ENCODE measurements around the gene NPHS2. TPM values are rescaled to one million over a fixed set of nuclear protein-coding genes. Genes with fewer than 3 reads are reported as not detected.

Gene NPHS2
- polyA plus RNA-seq, 1 donor (not counting 4 experiments of a cell fraction or from before 2014, with no cell fraction given) = not detected

GRCh38 chr1:179548666-179549367 is 26.9 kb downstream of the NPHS2 start:
- FAIRE-seq = no peak
- Histone ChIP-seq H3K79me2 (ENCODE audit: control insufficient read depth, insufficient read depth, low read length) (no peaks in the 10 kb centered on the region), H3K36me3 (ENCODE audit: control insufficient read depth in 2 of 2, extremely low read depth in 1 of 2, insufficient read depth in 2 of 2, low read length in 2 of 2) (no peaks in the 10 kb centered on the region), H3K9me3 (ENCODE audit: control insufficient read depth, low read depth, low read length) (no peaks in the 10 kb centered on the region), H3K27me3 (ENCODE audit: control insufficient read depth, extremely low read depth, insufficient read depth, low read length) (no peaks in the 10 kb centered on the region), H4K20me1 (ENCODE audit: control insufficient read depth, extremely low read depth, insufficient read depth, low read length) (no peaks in the 10 kb centered on the region), H3K4me3 (ENCODE audit: control insufficient read depth in 2 of 3, extremely low read depth in 1 of 3, insufficient read depth in 2 of 3, low read depth in 1 of 3, low read length in 3 of 3) (no peak overlapping the region), H3K4me1 (ENCODE audit: control insufficient read depth, extremely low read depth, insufficient read depth, low read length) (peaks cover 5% of the 10 kb centered on the region), H3K27ac (ENCODE audit: control insufficient read depth, insufficient read depth, low read length) (no peak overlapping the region), H3K9ac (ENCODE audit: control insufficient read depth, extremely low read depth, insufficient read depth, low read length) (no peak overlapping the region), H3K9me1 (ENCODE audit: control insufficient read depth, extremely low read depth, insufficient read depth, low read length) (no peaks in the 10 kb centered on the region), H3K4me2 (ENCODE audit: control insufficient read depth, extremely low read depth, insufficient read depth, low read depth, low read length) (no peak overlapping the region), H2AFZ (ENCODE audit: control insufficient read depth, low read length) (no peak overlapping the region)
- dilution Hi-C loops (cut with MboI; ENCODE audit: extremely low pct_ligation_motif_present, low sequenced_read_pairs) = no loop called here
- TF ChIP-seq CTCF (optimal IDR thresholded peaks at IDR 0.05 in 1 of 3, IDR thresholded peaks at IDR 0.05 in 1 of 3, conservative IDR thresholded peaks at IDR 0.05 in 1 of 3; ENCODE audit: extremely low read depth in 1 of 3, insufficient read depth in 2 of 3, low read length in 3 of 3) (no peak), EZH2 (IDR thresholded peaks at IDR 0.05; ENCODE audit: low read length) (no peak)
- no peak for DNase-seq (ENCODE audit: low read depth, low spot score)

DNA sequence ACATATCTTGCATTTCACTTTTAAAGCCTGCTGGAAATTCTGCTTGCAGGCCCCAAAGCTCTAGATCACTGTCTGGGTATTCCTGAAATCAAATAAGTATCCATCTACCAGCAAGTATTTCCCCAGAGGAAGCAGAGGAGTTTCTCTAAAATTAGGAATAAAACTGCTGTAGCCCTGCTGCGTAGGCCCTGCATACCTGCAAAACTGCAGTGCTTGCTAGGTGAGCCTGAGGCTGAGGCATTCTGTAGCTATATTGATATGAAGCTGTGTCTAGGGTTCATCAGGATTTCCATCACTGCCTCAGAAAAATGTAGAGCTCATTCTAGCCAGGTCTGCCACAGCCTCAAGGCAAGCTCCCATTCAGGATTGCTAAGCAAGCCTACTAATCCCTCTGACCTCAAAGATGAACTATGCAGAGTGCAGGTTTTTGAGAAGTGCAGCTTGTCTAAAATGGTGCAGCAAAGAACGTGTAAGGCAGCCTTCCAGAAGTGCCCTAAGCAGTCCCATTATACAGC is 28.7 kb downstream of the NPHS2 start:
- TF ChIP-seq EZH2 (IDR thresholded peaks at IDR 0.05; ENCODE audit: low read length) = no peak
- dilution Hi-C loops (cut with MboI; ENCODE audit: extremely low pct_ligation_motif_present, low sequenced_read_pairs) = no loop called here
- Histone ChIP-seq H4K20me1 (ENCODE audit: control insufficient read depth, extremely low read depth, insufficient read depth, low read length) (no peaks in the 10 kb centered on the region), H3K27me3 (ENCODE audit: control insufficient read depth, extremely low read depth, insufficient read depth, low read length) (no peaks in the 10 kb centered on the region), H3K79me2 (ENCODE audit: control insufficient read depth, insufficient read depth, low read length) (no peaks in the 10 kb centered on the region), H3K9me3 (ENCODE audit: control insufficient read depth, low read depth, low read length) (no peaks in the 10 kb centered on the region), H3K9me1 (ENCODE audit: control insufficient read depth, extremely low read depth, insufficient read depth, low read length) (no peaks in the 10 kb centered on the region), H3K36me3 (ENCODE audit: control insufficient read depth in 2 of 2, extremely low read depth in 1 of 2, insufficient read depth in 2 of 2, low read length in 2 of 2) (no peaks in the 10 kb centered on the region), H2AFZ (ENCODE audit: control insufficient read depth, low read length) (no peak overlapping the region), H3K4me3 (ENCODE audit: control insufficient read depth in 2 of 3, extremely low read depth in 1 of 3, insufficient read depth in 2 of 3, low read depth in 1 of 3, low read length in 3 of 3) (no peak overlapping the region), H3K27ac (ENCODE audit: control insufficient read depth, insufficient read depth, low read length) (no peak overlapping the region), H3K9ac (ENCODE audit: control insufficient read depth, extremely low read depth, insufficient read depth, low read length) (no peak overlapping the region), H3K4me1 (ENCODE audit: control insufficient read depth, extremely low read depth, insufficient read depth, low read length) (peaks cover 5% of the 10 kb centered on the region), H3K4me2 (ENCODE audit: control insufficient read depth, extremely low read depth, insufficient read depth, low read depth, low read length) (no peak overlapping the region)
- FAIRE-seq = no peak
- no peak for DNase-seq (ENCODE audit: low read depth, low spot score)

Measured in keratinocyte (primary cell).